Tibial nerve (tissue), 4 donors: ENCODE data around the gene SHISA7. TPM values are rescaled to one million over a fixed set of nuclear protein-coding genes. Genes with fewer than 3 reads are reported as not detected.
"Not testable (repeated sequence)": the region's sequence is repeated elsewhere in the genome, so short reads cannot be mapped to it uniquely, and the experiment has no call there.

Source experiments
- DNase-seq, 2 donors: peaks; one replicate each; pipeline ENCODE4 v3.0.0-alpha.2; 2019; ENCODE audit warnings: low spot score in 2 of 2
- H3K27ac ChIP-seq, 4 donors: fragments of 200-600 bp; sonication (generic) in 3 of 4; one replicate each; pipeline ENCODE4 v1.5.1; 2017 to 2019; ENCODE audit warnings: mild to moderate bottlenecking in 1 of 4
- H3K27me3 ChIP-seq, 2 donors: fragments of 200-600 bp; sonication (generic) in 1 of 2; one replicate each; pipeline versions ENCODE4 v1.5.1 to v1.6.0; 2017 to 2019
- H3K36me3 ChIP-seq, 3 donors: fragments of 200-600 bp; sonication (generic); one replicate each; pipeline ENCODE4 v1.5.1; 2018 to 2019
- H3K4me1 ChIP-seq, 4 donors: fragments of 200-600 bp; sonication (generic) in 3 of 4; one replicate each; pipeline ENCODE4 v1.5.1; 2017 to 2019
- H3K4me3 ChIP-seq, 4 donors: fragments of 200-600 bp; sonication (generic) in 3 of 4; one replicate each; pipeline ENCODE4 v1.5.1; 2017 to 2019; ENCODE audit warnings: mild to moderate bottlenecking in 1 of 4, moderate library complexity in 1 of 4
- H3K9me3 ChIP-seq, 4 donors: fragments of 200-600 bp; sonication (generic) in 3 of 4; one replicate each; pipeline ENCODE4 v1.5.1; 2017 to 2019
- EP300 ChIP-seq, 2 donors: sonication (generic); formaldehyde crosslinking; IDR thresholded peaks; one replicate each; pipeline ENCODE4 v1.6.1; 2017; ENCODE audit warnings: antibody characterized with exemption in 2 of 2, mild to moderate bottlenecking in 1 of 2
- POLR2A ChIP-seq, 2 donors: fragments of 450-650 bp; IDR thresholded peaks; one replicate each; pipeline ENCODE4 v1.6.1; 2017; ENCODE audit warnings: antibody characterized with exemption in 2 of 2, mild to moderate bottlenecking in 2 of 2, moderate library complexity in 2 of 2
- WGBS, 2 donors: methylation state at CpG; one replicate each; pipeline ENCODE4 v1.1.5; 2018; 5-methylcytosine and 5-hydroxymethylcytosine counted together
- total RNA-seq, 4 donors: library from RNA; depleted of rRNA; stranded (reverse); fragments of >200 nt; gene quantifications; one replicate each; pipeline ENCODE4 v1.1.0, GENCODE V29; 2016
- TF ChIP-seq, protein P1 (sequence below), 5 experiments: fragments of 200-600 bp in 3 of 5; fragments of 450-650 bp in 2 of 5; sonication (generic) in 3 of 5; IDR thresholded peaks; one replicate each; pipeline ENCODE4 v1.5.1; 2016 to 2019; ENCODE audit warnings: antibody characterized with exemption in 5 of 5, mild to moderate bottlenecking in 3 of 5, moderate library complexity in 2 of 5

Gene SHISA7
- total RNA-seq, 4 donors from 2014 or later, result 0.42 to 4.1 (median 2.0) TPM

DNA sequence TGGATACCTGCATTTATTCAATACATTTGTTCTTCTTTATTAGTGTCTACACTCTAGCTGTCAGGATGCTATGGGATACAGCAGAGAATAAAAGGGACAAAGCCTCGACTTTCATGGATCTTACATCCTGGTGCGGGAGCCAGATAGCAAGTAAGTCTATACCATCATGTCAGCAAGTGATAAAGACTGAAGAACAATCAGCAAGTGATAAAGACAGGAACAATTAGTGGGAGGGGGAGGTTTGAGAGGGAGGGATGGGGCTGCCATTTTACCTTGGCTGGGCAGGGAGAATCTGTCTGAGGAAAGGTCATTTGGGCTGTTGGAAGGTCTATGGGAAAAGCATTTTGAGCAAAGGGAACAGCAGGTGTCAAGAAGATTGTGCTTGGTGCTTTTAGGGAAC, 32.9 kb downstream of the SHISA7 start:
- H3K4me3 ChIP-seq, result no peak overlapping the region
- peaks cover 0 to 7% (median 0%) of the 10 kb centered on the region in 3 donors for H3K36me3 ChIP-seq
- TF ChIP-seq EP300 (IDR thresholded peaks at IDR 0.05) (no peak), POLR2A (IDR thresholded peaks at IDR 0.05) (no peak)
- TF ChIP-seq, protein P1, sequence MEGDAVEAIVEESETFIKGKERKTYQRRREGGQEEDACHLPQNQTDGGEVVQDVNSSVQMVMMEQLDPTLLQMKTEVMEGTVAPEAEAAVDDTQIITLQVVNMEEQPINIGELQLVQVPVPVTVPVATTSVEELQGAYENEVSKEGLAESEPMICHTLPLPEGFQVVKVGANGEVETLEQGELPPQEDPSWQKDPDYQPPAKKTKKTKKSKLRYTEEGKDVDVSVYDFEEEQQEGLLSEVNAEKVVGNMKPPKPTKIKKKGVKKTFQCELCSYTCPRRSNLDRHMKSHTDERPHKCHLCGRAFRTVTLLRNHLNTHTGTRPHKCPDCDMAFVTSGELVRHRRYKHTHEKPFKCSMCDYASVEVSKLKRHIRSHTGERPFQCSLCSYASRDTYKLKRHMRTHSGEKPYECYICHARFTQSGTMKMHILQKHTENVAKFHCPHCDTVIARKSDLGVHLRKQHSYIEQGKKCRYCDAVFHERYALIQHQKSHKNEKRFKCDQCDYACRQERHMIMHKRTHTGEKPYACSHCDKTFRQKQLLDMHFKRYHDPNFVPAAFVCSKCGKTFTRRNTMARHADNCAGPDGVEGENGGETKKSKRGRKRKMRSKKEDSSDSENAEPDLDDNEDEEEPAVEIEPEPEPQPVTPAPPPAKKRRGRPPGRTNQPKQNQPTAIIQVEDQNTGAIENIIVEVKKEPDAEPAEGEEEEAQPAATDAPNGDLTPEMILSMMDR (IDR thresholded peaks at IDR 0.05), result no peak
- no peak for DNase-seq
- no peaks in the 10 kb centered on the region for H3K27me3 ChIP-seq
- peaks cover 0 to 23% (median 13%) of the 10 kb centered on the region in 4 donors for H3K4me1 ChIP-seq
- 95 to 96% methylated on average over 2 of the region's 2 CpGs for WGBS, 2 donors
- no peaks in the 10 kb centered on the region for H3K9me3 ChIP-seq
- H3K27ac ChIP-seq, result no peak overlapping the region

DNA sequence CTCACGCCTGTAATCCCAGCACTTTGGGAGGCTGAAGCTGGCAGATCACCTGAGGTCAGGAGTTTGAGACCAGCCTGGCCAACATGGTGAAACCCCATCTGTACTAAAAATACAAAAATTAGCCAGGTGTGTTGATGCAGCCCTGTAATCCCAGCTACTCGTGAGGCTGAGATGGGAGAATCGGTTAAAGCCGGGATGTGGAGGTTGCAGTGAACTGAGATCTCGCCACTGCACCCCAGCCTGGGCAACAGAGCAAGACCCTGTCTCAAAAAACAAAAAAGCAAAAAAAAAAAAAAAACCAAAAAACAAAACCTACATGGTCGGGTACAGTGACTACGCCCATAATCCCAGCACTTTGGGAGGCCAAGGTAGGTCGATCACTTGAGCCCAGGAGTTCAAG, 33.9 kb downstream of the SHISA7 start:
- not testable (repeated sequence) for DNase-seq, H3K27ac ChIP-seq, H3K9me3 ChIP-seq, H3K27me3 ChIP-seq, H3K4me3 ChIP-seq
- WGBS, 2 donors, result 91 to 97% methylated on average over 8 of the region's 8 CpGs
- H3K36me3 ChIP-seq, result peaks cover 0 to 14% (median 0%) of the 10 kb centered on the region in 3 donors
- H3K4me1 ChIP-seq, result peaks cover 0 to 23% (median 13%) of the 10 kb centered on the region in 4 donors

DNA sequence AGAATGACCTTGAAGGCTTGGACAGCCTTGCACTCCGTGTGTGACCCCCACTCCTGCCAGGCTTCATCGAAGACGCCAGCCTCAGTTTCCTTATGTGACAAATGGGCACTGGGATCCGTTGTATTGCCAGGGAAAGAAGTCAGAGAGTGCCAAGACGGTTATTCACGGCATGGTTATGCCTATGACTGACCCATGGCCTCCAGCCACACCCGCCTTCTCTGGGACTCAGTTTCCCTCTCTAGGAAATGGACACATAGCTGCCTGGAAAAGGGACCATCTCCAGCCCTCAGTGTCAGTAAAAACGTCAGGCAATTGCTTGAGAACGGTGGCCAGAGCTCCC, 34.6 kb downstream of the SHISA7 start:
- no peak for DNase-seq
- 67 to 69% methylated on average over 9 of the region's 9 CpGs for WGBS, 2 donors
- Histone ChIP-seq H3K4me1 (peaks cover 0 to 23% (median 13%) of the 10 kb centered on the region in 4 donors), H3K4me3 (peak overlapping the region; percentile 41 to 95 (median 80)), H3K9me3 (no peaks in the 10 kb centered on the region), H3K27ac (peak overlapping the region; percentile 95 to 98 (median 98)), H3K36me3 (peaks cover 0 to 21% (median 0%) of the 10 kb centered on the region in 3 donors), H3K27me3 (no peaks in the 10 kb centered on the region)
- TF ChIP-seq POLR2A (IDR thresholded peaks at IDR 0.05) (no peak), EP300 (IDR thresholded peaks at IDR 0.05) (no peak)
- TF ChIP-seq, protein P1 (IDR thresholded peaks at IDR 0.05), result peak in 1 of 5 experiments; percentile 5

DNA sequence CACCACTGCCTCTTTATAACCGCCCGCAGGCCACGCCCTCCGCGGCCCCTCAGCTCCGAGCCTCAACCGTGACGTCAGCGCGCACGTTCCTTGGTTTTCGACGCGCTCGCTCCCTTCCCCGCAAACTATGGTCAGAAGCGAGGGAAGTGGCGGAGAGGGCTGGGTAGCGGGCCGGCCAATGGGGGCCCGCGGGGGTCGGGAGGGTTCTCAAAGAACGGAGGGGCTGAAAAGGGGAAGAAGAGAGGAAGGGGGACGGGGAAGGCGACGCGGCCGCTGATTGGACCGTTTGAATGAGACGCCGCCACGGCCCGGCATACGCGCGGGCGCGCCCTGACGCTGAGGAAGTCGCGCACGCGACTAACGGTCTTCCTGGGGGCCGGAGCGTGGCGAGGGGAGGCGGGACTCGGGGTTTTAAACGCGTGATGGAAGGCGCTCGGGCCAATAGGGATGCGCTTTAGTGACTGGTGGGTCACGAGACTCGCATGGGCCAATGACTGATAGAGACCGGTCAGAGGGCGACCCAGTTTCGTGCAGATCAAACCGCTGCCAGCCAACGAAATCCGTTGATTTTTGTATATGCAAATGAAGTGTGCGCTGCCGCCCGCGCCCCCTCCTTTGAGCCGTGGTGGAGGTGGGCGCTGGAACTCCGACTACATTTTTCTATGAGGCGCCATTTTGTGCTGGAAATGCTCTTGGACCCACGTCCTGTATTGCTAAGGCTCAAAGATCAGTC, 35.1 kb downstream of the SHISA7 start:
- Histone ChIP-seq H3K4me1 (peaks cover 0 to 27% (median 14%) of the 10 kb centered on the region in 4 donors), H3K27ac (peak overlapping the region; percentile 95 to 98 (median 98)), H3K36me3 (peaks cover 0 to 27% (median 2%) of the 10 kb centered on the region in 3 donors), H3K27me3 (no peaks in the 10 kb centered on the region), H3K4me3 (peak overlapping the region; percentile 76 to 99 (median 90)), H3K9me3 (no peaks in the 10 kb centered on the region)
- peak; percentile 94 to 96 for DNase-seq
- 1% methylated on average over 67 to 72 of the region's 72 CpGs for WGBS, 2 donors
- TF ChIP-seq EP300 (IDR thresholded peaks at IDR 0.05) (peak; percentile 73 to 91), POLR2A (IDR thresholded peaks at IDR 0.05) (no peak)
- TF ChIP-seq, protein P1 (IDR thresholded peaks at IDR 0.05), result peak in 1 of 5 experiments; percentile 10

DNA sequence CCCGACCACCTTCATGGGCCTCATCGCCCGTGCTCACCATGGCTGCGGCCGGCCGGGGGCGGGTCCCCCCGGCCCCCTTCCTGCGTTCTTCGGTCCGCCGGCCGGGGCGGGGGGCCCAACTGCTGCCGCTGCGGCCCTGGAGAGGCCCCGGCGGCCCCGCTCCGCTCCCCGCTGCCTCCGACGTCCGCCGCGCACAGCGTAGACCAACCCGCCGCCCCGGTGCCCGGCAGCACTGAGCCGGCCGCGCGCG, 35.6 kb downstream of the SHISA7 start, which contains the start of gene UBE2S:
Gene UBE2S, minus strand, starts transcription at position 239 of the 250 bp plus-strand sequence. Its CDS starts 199 bp downstream, at position 40.
- not testable (repeated sequence) for H3K27me3 ChIP-seq, DNase-seq, H3K9me3 ChIP-seq
- TF ChIP-seq EP300 (IDR thresholded peaks at IDR 0.05) (peak in 1 of 2 donors; percentile 98), POLR2A (IDR thresholded peaks at IDR 0.05) (peak; percentile 81 to 98)
- TF ChIP-seq, protein P1 (IDR thresholded peaks at IDR 0.05), result peak in 2 of 5 experiments; percentile 30 to 47
- peak within 1 kb of the TSS; percentile 76 to 99 (median 90) for H3K4me3 ChIP-seq
- H3K4me1 ChIP-seq, result peaks cover 0 to 32% (median 17%) of the 10 kb centered on the region in 4 donors
- peak within 1 kb of the TSS; percentile 95 to 98 (median 98) for H3K27ac ChIP-seq
- 0 to 2% methylated on average over 8 to 30 of the region's 36 CpGs for WGBS, 2 donors
- peaks cover 0 to 32% (median 4%) of the 10 kb centered on the region in 3 donors for H3K36me3 ChIP-seq
